ENCODE results near the gene SLC30A9. TPM values are rescaled to one million over a fixed set of nuclear protein-coding genes. Genes with fewer than 3 reads are reported as not detected.

The SLC30A9 gene
- total and polyA plus RNA-seq, 2 donors (not counting 3 experiments of a cell fraction or from before 2014, with no cell fraction given) = 24.5 to 40.6 TPM

GRCh38 chr4:42008011-42008786 lies 17.9 kb downstream of the SLC30A9 start:
- Histone ChIP-seq H3K36me3 (ENCODE audit: control insufficient read depth in 2 of 2, extremely low read depth in 1 of 2, insufficient read depth in 2 of 2, low read length in 2 of 2) (no peaks in the 10 kb centered on the region), H3K9me1 (replicated peaks; ENCODE audit: control insufficient read depth, extremely low read depth, insufficient read depth, low read length) (no peaks in the 10 kb centered on the region), H3K9me3 (replicated peaks; ENCODE audit: control insufficient read depth, insufficient read depth, low read length) (no peaks in the 10 kb centered on the region), H3K4me1 (ENCODE audit: control insufficient read depth, extremely low read depth, insufficient read depth, low read length) (no peaks in the 10 kb centered on the region), H4K20me1 (replicated peaks; ENCODE audit: control insufficient read depth, extremely low read depth, insufficient read depth, low read length) (no peaks in the 10 kb centered on the region), H3K4me2 (ENCODE audit: insufficient read depth, low read length) (no peak overlapping the region), H3K27ac (ENCODE audit: insufficient read depth, low read depth, low read length) (no peak overlapping the region), H2AFZ (ENCODE audit: low read depth, low read length) (no peak overlapping the region), H3K79me2 (ENCODE audit: control insufficient read depth, insufficient read depth, low read length) (peaks cover 9% of the 10 kb centered on the region), H3K9ac (replicated peaks; ENCODE audit: extremely low read depth, insufficient read depth, low read length) (no peak overlapping the region), H3K4me3 (replicated peaks in 1 of 3; ENCODE audit: insufficient read depth in 1 of 3, low read depth in 1 of 3, low read length in 3 of 3) (no peak overlapping the region), H3K27me3 (ENCODE audit: control insufficient read depth in 2 of 2, insufficient read depth in 2 of 2, low read length in 2 of 2) (no peaks in the 10 kb centered on the region)
- POLR2A ChIA-PET = no interaction called here
- CTCF ChIA-PET = no interaction called here
- TF ChIP-seq CTCF (IDR thresholded peaks at IDR 0.05; ENCODE audit: extremely low read depth in 1 of 2, insufficient read depth in 1 of 2, low read depth in 1 of 2, low read length in 2 of 2) = no peak
- no peak for TF ChIP-seq MAX (IDR thresholded peaks at IDR 0.05; ENCODE audit: insufficient read depth, insufficient read length)
- TF ChIP-seq MYC (IDR thresholded peaks at IDR 0.05; ENCODE audit: low read depth, low read length) = no peak
- no peak for TF ChIP-seq POLR2A (IDR thresholded peaks at IDR 0.05; ENCODE audit: low read depth, low read length)
- no peak for TF ChIP-seq FOS (IDR thresholded peaks at IDR 0.05; ENCODE audit: borderline replicate concordance, insufficient read depth, low read length)
- TF ChIP-seq POLR2AphosphoS5 (IDR thresholded peaks at IDR 0.05; ENCODE audit: insufficient read depth, low read depth, low read length) = no peak
- no peak for TF ChIP-seq EZH2 (IDR thresholded peaks at IDR 0.05; ENCODE audit: borderline replicate concordance, low read depth, low read length, severe bottlenecking)
- no peak for TF ChIP-seq JUN (IDR thresholded peaks at IDR 0.05; ENCODE audit: borderline replicate concordance, insufficient read depth, insufficient read length, low read depth)
- TF ChIP-seq GATA2 (IDR thresholded peaks at IDR 0.05; ENCODE audit: insufficient read depth, insufficient read length, low read depth, low read length) = no peak
- no TSS peak for BruUV-seq (replicated peaks)
- DNase-seq (ENCODE audit: low read depth, low spot score) (no peak), FAIRE-seq (no peak)
- dilution Hi-C loops (cut with MboI; ENCODE audit: extremely low pct_ligation_motif_present, low sequenced_read_pairs) = no loop called here
- intact Hi-C loops (cut with micrococcal nuclease) = no loop called here

Data from endothelial cell of umbilical vein (primary cell).